Right renal cortex interstitium (tissue), 3 donors: ENCODE measurements around the gene DMBT1. TPM values are rescaled to one million over a fixed set of nuclear protein-coding genes. Genes with fewer than 3 reads are reported as not detected.

Source experiments
- DNase-seq, 3 donors: peaks; one replicate each; pipeline ENCODE4 v3.0.0-alpha.2; 2013; ENCODE audit warnings: low read depth in 3 of 3, low spot score in 2 of 3
- polyA plus RNA-seq, 3 donors: library from polyadenylated mRNA; unstranded; fragments of 120-200 nt; gene quantifications; one replicate each; pipeline ENCODE4 v1.2.1, GENCODE V29; 2013; ENCODE audit not compliant: insufficient read length in 3 of 3

DMBT1 gene
- polyA plus RNA-seq, 3 donors = 0.04 to 0.08 TPM; not detected in 1

DNA sequence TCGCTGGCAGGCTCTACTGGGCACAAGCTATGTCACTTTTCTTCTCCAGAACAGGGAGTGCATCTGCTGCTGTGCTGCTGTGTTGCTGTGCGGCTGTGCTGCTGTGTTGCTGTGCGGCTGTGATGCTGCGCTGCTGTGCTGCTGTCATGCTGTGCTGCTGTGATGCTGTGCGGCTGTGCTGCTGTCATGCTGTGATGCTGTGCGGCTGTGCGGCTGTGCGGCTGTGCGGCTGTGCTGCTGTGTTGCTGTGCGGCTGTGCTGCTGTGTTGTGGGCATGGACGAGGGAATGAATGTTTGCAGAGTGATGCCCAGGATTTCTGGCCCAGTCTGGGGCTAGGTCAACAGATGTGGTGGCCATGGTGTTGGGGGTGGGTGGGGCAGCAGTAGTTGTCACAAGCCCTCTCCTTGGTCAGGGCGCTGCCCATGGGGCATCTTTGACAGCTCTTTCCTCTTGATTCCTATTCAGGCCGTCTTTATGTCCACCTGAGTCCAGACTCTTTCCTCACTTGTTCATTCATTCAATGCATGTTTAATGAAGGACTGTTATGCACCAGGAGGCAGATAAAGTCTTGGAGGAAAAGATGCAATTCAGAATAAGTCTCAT is 83.5 kb downstream of the DMBT1 start:
- DNase-seq = no peak

DNA sequence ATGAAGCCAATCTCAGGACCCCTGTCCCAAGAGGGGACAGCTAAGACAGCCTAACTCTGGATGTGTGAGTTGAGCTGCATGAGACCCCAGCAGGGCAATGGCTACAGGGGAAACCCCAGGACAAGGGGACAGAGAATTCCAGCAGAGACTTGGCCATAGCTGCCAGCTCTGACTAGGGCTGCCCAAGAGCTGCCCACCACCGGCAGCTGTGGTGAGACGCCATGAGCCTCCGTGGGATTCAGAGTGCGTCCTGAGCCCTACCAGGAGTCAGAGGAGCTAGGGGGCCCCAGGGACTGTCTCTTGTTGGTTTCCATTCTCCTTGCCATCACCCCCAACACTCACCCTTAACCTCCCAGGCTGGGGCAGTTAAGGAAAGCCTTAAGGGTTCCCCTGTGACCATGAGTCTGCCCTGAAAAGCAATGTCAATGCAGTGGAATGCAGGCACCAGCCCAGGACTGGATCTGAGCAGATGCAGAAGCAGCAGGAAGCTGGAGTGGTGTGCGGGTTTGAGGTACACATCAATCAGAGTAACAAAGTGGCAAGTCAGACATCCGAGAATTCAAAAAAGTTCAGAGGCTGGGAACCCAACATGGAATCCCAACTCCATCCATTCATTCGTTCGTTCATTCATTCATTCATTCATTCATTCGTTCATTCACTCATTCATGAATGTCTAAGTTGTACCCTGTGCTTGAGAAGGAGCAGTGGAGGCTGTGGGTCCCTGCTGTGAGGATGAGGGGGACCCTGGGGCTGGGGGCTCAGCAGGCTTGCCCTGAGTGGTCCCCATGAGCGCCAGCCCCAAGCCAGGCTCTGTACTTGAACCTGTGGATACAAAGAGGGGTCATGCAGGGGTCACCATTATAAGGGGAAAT is 86.2 kb downstream of the DMBT1 start:
- no peak for DNase-seq

DNA sequence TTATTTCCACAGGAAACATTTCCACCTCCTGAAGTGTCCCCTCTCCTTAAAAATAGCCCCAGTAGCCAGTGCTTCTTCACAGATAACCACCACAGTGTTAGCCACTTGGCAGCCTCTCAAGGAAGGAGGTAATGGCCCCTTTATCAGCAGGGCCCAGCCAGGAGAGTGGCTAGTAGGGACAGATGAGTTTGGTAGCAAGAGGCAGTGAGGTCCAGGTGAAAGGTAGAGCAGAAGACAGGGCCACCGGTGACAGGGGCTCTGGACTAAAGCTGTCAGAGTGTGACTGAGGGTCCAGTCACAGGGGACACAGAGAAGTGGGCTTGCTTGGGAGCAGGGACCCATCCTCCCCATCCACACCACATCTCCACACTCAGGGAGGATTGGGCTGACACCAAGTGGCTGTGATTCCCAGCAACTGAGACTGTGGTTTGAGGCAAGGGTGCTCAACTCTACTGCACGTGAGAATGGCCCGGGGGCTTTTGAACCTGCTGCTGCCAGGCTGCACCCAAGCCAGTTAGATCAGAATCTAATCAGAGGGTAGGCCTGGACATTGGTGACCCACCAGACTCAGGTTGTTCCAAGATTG is 86.9 kb downstream of the DMBT1 start:
- DNase-seq = no peak

- DNase-seq = peak; percentile 27 to 41 (median 36)
Measured at GRCh38 chr10:122648599-122649428, 88.3 kb downstream of the DMBT1 start.

- DNase-seq = no peak
Measured at GRCh38 chr10:122649903-122650302, 89.3 kb downstream of the DMBT1 start.

- no peak for DNase-seq
Measured at GRCh38 chr10:122650331-122650730, 89.8 kb downstream of the DMBT1 start.

DNA sequence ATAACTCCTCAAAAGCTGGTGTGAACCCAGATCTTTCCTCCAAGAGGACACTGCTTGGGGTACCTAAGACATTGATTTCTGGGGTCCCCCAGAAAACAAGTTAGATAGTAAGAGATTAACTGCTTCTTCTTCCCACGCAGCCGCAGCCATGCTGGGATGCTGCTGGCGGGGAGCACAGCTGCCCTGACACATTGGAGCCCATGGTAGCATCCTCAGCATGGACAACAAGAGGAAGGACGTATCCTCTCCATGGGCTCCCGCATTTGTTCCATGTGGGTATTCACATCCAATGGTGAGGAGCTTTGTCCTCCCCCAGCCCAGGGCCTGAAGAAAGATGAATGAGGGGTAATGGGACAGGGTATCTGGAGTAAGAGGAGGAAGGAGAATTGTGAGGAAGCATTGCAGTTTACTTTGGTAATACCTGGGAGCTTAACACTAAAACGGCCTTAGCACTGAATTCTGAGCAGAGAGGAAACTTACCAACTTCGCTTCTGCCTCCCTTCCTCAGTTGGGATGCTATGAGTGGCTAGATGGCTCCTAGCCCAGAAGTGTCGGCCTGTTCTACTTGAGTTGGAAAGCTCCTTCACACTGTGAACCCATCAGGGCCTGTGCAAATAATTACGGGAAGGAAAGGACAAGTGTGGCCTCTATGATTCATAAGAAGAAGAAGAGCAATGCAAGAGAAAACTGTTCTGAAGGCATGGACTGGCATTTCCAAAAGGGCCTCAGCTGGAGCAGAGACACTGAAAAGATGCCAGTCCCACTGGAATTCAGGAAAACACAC is 95.2 kb downstream of the DMBT1 start:
- DNase-seq = no peak

DNA sequence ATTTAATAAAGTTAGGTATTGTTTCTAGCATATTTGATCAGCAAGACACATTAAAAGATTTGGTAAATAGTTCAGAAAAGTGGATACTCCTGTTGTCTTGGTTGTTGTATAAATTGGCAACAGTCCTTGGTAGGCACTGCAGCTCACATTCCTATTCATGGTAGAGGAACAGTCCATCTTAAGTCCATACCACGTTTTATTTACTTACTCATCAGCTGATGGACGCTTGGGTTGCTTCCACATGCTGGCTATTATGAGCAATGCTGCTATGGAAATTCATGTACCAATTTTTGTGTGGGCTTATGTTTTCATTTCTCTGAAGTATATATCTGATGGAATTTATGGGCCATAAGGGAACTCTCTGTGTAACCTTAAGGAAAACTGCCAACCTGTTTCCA is 95.8 kb downstream of the DMBT1 start:
- no peak for DNase-seq

- DNase-seq = no peak
Measured at GRCh38 chr10:122656741-122657140, 96.2 kb downstream of the DMBT1 start.

DNA sequence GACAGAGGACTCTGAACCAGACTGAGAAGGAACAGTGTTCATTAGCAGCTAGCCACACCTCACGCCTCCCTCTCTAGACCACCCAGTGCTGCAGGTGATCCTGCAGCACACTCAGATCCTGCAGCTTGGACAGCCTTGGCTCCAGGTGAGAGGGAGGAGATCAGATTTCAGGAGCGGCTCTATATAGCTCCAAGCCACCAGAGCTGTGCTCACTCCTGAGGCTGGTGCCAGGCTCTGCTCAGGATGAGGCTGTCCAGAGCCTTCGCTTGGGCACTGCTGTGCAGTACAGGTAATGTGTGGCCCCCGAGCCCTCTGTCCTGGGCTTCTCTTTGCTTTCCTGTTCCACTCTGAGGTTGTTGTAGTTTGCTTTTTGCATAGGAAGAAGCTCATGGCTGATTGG is 96.7 kb downstream of the DMBT1 start:
- DNase-seq = no peak

GRCh38 chr10:122657729-122658128 is 97.2 kb downstream of the DMBT1 start:
- DNase-seq = no peak

- no peak for DNase-seq
Measured at GRCh38 chr10:122658356-122659049, 97.9 kb downstream of the DMBT1 start.

GRCh38 chr10:122659126-122659525 is 98.6 kb downstream of the DMBT1 start:
- no peak for DNase-seq

DNA sequence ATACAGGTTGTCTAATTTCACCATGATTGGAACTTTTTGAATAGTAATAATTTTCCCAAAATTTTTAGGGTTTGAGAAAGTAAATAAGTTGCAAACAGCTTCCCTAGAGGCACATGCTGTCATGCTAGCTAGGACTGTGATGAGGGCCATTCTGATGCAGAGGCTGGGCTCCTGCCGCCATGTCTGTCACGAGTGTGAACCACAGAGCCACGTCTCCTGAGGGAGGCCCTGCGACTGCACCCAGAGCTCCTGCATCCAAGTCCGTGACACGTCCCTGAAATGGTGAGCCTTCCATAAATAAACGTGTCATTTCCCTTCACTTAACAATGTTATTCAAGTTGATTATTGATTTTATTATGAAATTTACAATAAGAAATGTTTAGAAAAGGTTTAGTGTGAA is 99.1 kb downstream of the DMBT1 start:
- no peak for DNase-seq

DNA sequence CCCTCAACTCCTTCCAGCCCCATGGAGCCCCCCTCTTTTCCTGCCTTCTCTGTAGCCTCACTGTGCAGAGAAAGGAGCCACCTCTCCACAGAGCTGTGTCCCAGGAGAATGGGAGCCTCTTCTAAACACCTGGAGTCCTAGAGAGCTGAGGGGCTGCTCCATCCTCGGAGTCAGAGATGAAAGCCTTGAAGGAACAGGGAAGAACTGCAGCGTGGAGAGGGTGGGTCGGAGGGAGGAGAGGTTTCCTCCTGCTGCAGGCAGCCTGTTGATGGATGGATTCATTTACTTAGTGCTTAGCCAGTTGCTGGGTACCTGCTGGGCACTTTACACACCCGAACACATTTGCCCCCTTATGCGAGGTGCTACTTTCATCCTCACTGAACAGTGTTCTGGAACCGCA is 100.1 kb downstream of the DMBT1 start:
- no peak for DNase-seq

DNA sequence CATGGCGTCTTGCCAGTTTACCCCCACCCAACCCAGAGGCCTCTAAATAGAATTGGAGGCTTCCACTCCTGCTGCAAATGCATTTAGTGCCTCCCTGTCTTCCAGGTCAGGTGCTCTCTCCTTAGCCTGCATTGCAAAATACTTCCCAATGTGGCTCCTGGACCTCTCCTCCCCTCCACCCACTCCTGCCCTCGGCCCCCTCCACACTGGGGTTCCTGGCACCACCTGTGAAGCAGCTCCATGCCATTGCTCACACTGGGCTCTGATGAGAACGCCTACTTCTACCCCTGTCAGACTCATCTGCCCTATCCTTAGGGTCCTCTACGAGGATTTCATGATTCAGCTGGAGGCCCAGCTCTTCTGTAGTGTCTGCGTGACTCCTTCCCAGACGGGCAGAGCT is 101.7 kb downstream of the DMBT1 start:
- DNase-seq = no peak

DNA sequence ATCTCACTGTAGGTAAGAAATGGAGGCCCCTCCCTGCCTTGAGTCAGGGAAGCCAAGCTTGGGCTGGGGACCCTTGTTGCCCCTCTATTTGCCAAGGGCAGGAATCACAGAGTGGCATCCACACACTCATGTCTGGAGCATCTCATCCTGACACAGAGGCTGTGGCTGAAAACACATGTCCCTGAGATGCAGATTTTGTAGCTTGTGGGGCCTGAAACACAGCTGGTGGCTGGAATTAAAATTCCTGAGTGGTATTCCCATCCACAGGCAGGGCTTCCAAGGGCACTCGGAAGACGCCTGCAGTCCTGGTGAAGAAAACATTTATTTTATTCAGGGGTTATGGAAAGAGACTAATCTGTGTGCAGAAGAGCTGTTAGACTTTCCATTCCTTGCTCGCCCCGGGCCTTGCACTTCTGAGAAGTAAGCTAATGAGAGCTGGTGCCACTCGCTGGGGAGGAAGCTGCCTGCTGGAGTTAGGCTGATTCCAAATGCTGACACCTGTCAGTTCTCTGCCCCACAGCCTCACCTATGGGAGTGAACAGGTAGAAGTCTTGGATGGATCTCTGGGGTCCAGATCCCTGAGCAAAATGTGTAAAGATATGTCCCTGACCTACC is 103.1 kb downstream of the DMBT1 start:
- no peak for DNase-seq

- no peak for DNase-seq
Measured at GRCh38 chr10:122664501-122664900, 103.9 kb downstream of the DMBT1 start.

DNA sequence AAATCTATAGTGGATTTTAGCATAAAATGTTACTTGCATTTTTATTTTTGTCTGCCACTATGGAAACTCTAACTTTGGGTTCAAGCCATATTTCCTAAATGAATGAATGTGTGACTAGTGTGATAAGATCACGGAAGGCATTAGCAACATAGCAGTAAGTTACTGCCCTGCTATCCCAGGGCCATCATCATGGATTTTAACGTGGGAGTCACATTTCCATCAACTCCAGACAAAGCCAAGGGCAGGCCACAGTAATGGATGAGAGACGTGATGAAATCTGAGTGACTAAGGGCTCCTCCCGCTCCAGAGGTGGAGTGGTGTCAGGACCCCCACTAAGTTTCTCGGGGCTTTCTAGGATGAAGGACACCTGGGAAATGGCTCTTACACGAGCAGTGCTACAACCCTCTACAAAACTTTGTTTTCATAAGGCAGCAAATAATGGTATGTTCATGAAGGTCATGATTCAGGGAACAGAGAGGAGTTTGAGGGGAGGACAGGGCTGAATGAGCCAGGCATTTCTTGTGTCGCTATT is 104.8 kb downstream of the DMBT1 start:
- peak in 1 of 3 donors; percentile 13 for DNase-seq
